Fibroblast of the conjunctiva (primary cell): ENCODE data around the gene NEK6.
A peak's percentile ranks its signal among the peaks of the same experiment; 100 is the strongest.

Experiments
- DNase-seq: peaks from one replicate; pipeline ENCODE4 v3.0.0-alpha.2; 2010; ENCODE audit warnings: low read depth

NEK6 gene

DNA sequence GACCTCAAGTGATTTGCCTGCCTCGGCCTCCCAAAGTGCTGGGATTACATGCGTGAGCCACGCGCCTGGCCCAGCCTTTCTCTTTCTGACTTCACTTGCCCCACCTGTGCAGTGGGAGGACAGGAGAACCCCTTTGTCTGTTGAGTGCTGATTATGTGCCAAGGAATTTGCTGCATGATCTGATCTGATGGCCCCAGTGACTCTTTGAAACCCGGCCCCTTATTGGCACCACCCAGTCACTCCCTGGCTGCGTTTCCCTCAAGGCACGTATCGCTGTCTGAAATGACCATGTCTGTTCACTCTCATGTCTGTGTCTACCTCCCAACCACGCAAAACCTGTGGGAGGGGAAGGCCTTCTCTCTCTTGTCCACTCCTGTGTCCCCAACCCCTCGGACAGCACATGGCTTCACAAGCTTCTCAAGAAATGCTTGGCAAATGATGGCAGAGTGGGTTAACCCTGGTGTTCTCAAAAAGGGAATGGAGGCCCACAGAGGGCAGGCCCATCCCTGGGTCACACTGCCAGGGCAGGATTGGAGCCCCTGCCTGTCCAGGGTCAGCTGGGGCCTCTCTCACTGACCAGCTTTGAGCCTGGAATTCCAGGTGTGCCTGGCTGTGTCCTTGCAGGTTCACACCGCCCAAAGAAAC, 21.9 kb downstream of the NEK6 start:
- DNase-seq = no peak

DNA sequence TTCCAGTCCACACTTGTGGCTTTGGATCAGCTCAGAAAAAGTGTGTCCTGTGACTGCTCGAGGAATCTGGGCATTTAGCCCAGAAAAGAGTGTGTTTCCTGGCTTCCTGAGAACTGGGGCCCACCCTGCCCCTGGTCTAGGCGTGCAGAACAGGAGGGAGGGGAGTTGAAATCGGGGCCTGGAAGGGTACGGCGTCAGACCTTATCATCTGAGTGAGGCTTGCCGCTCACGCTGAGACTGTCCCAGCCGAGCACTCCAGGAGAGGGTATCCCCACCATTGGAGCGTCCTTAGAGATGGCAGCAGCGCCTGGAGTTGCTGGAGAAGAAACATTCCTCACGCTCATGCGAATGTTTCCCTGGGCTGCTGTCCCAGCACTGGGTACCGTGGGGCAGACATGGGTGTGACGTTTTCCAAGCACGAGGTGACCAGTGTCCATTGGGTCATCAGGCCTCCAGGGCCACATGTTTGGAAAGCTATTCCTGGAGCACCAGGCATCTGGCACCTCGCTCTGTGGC, 22.5 kb downstream of the NEK6 start:
- DNase-seq = peak; percentile 69

DNA sequence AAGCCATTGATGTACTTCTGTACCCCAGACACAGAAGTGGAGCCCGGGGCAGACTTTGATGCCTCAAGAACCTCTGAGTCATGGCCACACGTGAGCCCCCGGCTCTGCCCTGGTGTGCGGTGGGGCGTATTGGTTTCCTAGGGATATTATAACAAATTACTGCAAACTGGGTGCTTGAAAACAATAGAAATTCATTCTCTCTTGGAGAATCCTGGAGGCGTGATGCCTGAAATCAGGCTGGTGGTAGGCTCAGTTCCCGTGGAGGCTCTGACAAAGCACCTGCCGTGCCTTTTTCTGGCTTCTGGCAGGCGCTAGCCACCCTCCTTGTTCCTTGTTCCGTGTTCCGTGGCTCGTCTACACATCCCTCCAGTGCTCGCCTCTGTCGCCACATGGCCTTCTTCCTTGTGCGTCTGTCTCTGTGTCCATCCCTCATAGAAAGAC, 24.2 kb downstream of the NEK6 start:
- DNase-seq = no peak

DNA sequence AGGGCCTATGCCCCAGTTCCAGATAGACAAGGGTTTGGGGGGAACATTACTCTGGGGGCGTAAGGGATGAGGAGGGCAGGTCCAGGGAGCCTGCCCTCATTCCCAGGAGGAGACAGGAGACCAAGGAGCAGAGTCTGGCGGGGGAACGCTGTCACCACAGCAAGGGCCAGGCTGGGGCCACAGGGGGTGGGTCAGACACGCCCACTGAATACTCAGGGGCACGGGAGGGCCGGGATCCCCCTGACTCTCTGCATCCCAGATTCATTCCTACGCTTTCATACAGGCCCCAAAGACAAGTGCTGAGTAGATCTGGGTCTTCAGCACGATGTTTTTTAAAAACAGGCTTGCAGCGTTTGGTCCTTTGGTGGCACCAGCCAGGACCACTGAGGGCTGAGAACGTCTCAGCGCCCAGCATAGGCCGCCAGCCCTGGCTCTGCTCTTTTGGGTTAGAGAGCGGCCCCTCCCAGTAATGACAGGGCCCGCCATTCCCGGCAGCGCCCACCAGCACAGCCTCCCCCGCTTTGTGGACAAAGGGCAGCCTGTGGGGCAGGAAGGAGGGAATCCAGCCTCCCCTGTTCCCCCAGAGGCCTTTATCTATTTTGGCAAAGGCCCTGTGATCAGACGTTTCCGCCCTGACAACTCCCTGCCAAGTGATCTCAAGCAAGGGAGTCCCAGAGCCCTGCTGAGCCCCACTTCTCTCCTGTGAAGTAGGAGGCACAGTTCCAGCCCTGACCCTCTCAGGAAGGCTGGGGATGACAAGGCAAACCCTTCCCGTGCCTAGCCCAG, 24.9 kb downstream of the NEK6 start:
- peak; percentile 45 for DNase-seq

DNA sequence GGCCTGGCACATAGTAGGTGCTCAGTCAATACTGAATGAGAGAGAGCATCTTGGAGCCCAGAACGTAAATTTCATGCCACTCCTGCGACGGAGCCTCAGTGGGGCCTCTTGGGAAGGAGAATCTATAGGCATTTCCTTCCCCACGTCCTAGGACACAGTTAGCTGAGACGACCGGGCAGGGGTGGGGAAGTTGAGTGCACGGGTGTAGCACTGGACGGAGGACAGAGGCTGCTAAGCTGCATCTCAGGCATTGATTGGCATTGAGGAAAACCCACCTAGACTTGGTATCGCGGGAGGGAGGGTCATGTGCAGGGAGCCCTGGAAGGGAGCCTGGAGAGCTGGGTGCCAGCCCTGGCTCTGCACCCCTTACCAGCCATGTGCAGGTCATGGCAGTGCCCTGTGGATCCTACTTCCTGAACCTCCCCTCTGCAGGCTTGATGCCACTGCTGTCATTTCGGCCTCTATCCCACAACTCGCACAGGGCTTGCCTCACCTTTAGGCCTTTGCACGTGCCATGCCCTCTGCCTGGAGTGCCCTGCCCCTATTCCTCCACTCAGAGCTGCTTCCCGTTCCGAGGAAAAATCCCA, 25.6 kb downstream of the NEK6 start:
- no peak for DNase-seq

DNA sequence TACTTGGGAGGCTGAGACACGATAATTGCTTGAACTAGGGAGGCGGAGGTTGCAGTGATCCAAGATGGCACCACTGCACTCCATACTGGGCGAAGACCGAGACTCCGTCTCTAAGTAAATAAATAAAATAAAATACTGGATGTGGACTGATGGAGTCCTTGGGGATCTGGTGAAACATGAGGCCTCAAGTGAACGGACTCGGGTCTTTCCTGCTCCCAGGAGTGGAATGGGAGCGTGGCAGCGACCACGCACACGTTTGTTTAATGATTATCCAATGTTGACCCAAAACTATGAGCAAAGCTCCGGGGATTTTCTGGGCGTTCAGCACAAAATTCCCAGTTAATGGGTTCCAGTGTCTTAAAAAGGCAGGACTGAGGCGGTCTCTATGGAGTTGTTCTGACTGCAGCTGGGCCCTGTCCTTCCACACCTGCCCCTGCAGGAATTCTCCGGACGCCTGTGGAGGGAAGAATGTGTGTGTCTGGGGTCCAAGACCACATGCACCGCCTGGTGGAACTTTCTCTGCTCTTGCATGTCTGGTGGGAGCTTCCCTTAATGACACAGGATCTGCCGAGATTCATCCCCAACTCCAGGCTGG, 26.6 kb downstream of the NEK6 start:
- no peak for DNase-seq

DNA sequence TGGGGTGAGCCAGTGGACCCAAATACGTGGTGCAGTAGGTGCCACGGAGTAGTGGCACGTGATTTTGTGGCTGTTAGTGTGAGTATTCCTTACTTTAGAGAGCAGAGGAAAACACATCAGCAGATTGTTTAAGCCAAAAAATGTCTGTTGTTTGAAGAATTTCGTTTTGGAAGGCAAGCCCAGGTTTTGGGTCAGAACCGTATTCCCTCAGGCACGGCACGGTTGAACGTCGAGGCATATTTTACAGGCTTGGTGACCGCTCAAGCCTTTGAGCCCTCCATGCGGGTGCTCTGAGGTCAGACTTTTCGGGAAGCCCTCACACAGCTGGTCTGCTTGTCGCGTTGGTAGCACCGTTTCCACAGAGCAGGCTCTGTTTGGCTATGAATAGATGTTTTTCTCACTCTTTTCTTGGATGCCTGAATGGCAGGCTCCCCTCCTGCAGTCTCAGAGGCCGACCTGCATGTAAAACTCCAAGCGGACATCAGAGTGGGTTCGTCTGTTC, 27.2 kb downstream of the NEK6 start:
- DNase-seq = no peak

DNA sequence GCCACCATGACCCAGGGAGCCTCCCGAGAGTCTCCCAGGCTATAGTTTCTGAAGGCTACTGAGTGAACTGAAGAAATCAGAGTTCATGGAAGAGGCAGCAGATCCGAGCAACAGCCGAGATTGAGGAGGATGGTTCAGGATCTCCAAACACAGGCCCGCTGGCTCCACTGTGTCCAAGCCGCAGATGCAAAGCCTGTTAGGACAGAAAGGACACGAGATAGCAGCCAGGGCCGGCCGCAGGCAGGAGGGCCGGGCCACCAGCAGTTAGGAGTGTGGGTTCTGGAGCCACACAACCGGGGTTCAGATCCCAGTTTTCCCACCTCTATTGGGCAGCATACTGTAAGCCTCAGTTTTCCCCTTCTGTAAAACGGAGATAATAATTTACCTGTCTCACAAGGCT, 27.7 kb downstream of the NEK6 start:
- DNase-seq = no peak

DNA sequence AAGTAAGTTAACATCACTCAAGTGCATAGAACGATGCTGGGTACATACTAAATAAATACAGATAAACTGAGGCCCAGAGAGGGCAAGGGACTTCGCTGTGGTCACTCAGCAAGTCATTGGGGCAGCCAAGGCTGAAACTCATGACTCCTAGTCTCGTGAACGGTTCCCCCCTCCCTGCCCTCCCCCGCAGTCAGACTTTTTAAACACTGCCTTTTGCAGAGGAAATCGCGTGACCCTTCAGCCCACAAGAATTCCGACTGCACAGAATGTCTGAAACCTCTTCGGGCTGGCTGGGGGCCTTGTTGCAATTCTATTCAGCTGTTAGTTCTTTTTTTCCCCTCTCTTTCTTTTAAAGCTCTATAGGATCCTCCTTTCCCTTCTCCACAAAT, 28.1 kb downstream of the NEK6 start:
- DNase-seq = peak; percentile 89

DNA sequence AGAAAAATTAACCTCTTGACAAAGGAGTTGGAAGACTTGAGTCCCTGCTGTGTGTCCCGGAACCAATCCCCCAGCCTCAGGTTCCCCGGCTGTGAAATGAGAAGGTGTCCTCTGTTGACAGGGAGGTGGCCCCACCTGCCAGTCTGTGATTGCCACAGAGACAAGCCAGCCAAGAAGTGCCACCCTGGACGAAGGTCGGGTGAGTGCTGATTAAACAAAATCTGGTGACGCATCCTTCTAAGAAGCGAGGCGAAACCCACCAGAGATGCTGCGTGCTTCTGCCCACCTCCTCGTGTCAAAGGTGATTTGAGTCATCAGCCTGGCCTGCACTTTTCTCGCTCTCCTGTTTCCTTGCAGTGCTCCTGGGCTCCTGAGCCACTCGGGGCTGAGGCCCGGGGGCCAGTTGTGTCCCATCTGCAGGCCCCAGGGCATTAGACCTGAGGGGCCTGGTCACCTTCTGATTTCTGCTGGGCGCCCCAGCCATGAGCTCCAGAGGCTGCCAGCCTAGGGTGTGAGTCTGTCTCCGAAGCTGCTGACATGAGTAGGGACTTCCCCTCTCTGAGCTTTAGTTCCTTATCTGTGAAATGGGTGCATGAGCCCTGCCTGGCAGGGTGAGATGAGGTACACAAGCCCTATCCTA, 28.7 kb downstream of the NEK6 start:
- DNase-seq = peak; percentile 30

DNA sequence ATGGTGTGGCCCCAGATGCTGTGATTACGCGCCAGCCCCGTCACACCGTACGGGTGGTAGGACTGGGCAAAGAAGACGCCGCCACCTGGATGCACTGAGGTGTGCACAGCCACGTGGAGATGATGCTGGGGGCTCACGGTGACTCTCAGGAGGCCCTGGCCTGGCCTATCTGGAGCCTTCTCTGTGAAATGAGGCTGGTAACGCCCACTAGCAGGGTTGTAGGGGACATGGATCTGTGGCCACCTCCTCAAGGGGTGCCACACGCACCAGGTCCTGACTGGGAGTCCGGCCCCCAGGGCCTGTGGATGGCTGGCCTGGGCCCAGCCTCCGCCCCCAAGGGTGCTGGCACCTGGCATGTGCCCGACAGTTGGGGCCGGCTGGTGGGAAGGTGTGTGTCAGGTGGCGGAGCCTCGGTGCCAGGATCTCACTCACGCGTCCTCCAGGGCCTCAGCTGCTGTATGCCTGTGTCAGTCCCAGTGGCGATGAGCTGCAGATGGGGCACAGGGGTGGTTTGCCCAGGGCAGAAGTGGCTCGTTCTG, 32.4 kb downstream of the NEK6 start:
- no peak for DNase-seq

DNA sequence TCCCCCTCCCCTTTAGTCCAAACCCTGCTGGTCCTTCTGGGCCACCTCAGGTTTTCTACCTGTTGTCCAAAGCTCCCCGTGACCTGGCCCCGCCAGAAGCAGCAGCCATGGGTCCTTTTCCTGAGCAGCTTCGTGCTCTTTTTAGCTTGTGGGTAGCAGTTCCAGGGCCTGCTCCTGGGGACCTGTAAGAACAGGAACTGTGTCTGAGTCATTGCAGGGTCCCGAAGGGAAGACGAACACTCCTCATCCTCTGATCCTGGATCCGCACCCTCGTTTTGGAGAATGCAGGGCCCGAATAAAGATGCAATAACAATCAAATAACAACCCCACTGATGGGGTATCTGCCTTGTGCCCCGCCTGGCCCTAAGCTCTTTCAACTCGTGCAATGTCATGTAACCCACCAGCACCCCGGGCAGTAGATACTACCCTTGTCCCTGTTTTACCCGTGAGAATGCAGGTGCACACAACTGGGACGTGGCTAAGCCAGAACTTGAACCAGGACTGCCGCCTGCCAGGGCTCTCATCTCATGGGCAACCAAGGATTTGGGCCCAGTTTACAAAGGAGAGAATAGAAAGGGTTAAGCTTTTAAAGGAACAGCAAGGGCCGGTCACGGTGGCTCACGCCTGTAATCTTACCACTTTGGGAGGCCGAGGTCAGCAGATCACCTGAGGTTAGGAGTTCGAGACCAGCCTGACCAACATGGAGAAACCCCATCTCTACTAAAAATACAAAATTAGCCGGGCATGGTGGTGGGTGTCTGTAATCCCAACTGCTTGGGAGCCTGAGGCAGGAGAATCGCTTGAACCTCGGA, 33.2 kb downstream of the NEK6 start:
- no peak for DNase-seq

DNA sequence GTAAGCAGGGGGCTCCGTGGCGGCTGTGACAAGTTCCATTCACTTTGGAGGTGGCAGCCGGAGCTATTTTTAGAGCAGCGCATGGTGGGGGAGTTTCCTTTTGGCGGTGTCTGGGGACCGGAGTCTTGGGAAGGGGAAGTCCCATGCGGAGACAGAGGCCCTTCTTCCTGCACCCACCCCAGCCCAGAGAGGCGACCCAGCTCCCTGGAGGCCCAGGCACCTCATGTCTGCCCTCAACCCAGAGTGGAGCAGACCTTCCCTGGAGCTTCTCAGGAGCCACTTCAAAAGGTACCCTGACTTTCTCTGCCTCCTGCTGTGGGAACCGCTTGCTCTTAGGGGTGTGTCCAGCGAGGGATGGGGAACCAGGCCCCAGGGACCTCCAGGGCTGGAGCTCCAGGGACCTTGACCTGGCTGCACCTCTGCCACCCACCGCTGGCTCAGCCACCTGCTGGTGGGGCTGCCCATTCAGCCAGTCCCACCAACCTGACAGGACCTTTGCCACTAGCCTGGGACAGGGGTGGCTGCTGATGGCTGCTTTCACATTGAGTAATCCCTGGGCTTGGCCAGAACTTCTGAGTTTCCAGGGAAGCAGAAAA, 34.1 kb downstream of the NEK6 start:
- no peak for DNase-seq

DNA sequence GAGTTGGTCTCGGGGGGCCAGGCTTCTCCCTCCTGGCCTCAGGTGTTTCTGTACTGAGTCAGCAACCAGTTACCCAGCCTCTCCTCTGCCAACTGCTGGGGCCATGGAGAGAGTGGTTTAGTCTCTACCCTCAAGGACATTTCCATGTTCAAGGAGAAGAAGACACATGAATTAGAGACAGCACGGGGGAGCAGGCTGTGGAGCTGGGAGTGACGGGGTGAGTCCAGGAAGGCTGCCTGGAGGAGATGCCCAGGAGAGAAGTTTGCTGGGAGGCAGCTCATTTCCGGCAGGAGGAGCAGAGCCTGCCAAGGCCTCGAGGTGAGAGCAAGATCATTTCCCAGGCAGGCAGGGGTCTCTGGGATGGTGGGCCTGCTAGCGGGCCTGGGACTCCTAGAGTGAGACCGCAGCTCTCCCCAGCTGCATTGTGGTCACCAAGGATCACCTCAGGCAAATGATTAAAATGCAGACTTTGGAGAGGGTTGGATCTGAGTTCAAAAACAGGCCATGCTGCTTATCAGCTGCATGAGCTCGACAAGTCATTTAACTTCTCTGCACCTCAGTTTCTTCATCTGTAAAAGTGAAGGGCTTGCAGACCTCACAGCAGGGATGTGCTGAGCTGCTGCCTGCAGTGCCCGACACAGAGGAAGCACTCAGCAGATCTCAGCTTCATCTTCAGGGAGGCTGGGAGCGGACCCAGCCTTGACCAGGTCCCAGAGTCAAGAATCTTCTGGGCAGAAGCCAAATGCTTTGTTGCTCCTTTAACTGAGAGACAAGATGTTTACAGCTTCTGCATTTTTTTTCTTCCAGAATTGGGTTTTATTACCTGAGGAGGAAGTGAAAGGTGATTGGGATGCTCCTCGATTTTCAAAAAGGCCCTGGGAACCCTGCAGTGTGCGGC, 35.2 kb downstream of the NEK6 start:
- DNase-seq = no peak

DNA sequence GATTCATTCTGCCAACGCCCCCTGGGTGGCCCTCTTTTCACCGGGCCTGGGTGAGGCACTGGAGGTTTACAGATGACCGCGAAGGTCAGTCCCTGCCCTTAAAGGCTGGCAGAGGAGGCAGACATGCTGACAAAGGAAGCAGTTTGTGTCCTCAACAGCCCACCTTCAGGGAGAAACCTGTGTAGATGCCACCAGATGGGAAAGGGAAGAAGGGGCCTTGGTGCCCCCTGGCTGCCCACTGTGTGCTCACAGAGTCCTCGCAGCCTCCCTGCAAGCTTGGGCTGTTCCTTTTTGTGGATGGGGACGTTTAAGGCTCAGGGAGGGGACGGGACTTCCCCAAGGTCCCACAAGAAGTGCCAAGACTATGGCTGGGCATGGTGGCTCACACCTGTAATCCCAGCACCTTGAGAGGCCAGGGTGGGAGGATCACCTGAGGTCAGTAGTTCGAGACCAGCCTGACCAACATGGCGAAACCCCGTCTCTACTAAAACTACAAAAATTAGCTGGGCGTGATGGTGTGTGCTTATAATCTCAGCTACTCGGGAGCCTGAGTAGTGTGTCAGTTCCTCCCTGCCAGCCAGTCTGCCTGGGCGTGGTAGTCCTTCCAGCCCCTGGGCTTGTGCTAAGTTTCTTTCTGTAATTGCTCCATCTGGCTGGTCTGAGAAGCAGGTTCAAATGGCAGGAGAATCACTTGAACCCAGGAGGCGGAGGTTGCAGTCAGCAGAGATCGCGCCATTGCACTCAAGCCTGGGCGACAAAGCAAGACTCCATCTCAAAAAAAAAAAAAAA, 36.2 kb downstream of the NEK6 start:
- DNase-seq = no peak

DNA sequence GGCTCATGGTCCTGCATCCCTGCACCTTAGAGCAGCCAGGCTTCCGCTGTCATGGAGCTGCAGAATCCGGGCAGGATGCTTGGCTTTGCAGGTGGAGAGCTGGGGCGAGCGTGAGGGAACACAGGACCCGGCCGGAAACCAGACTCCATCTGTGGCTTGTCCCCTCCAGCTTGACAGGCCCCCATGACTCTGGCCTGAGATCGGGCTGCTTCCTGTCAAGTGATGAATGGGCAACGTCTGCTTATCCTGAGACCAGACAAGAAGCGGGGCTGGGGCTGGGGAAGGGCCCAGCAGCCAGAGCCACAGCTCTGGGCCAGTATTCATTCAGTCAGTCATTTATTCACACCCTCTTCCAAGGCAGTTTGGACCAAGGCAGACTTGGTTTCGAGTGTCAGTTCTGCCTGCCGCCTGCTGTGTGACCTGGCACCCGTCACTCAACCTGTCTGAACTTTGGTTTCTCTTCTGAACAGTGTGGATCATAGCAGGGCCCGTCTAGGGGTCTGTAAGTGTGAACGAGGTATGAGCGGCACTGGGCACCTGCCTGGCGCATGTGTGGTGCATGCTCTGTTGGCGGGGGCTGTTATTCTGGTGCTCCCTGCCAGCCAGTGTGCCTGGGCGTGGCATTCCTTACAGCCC, 37.5 kb downstream of the NEK6 start:
- no peak for DNase-seq

DNA sequence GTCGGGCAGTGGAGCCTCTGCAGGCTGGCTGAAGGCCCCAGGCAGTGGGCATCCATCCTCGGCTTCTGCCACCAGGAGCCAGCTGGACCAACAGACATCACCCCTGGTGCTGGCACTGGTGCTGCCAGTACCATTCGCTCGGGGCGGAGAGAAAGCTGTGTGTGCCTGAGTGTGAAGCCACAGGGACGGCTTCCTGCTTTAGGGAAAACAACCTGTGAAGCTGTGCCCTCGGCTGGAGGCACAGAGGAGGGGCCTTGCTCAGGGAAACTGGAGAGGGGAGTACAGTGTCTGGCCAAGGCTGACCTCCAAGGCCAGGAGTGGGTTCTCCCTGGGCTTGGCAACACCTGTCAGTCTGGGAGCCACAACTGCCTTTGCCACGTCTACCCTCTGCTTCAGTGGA, 38.3 kb downstream of the NEK6 start:
- DNase-seq = no peak
